ENCODE data around the gene PRKAR1A. TPM values are rescaled to one million over a fixed set of nuclear protein-coding genes. Genes with fewer than 3 reads are reported as not detected.
A peak's percentile ranks its signal among the peaks of the same experiment; 100 is the strongest.

PRKAR1A gene
- total RNA-seq, 4 donors from 2014 or later = 367 to 431 (median 417) TPM

- Histone ChIP-seq H3K4me3 (replicated peaks in 1 of 3) (no peak overlapping the region), H3K9me3 (no peaks in the 10 kb centered on the region), H3K27me3 (no peaks in the 10 kb centered on the region), H3K36me3 (peaks cover 28 to 34% of the 10 kb centered on the region in 2 donors), H3K4me1 (no peaks in the 10 kb centered on the region), H3K27ac (no peak overlapping the region)
- intact Hi-C loops (cut with DNase I) = no loop called here
- TF ChIP-seq POLR2A (IDR thresholded peaks at IDR 0.05) (no peak), CTCF (IDR thresholded peaks at IDR 0.05) (peak in 4 of 6 experiments; percentile 29 to 70 (median 52))
- 81 to 85% methylated on average over 6 of the region's 6 CpGs for WGBS, 2 donors
- no peak for DNase-seq
Observed at GRCh38 chr17:68533887-68534694, 21.9 kb downstream of the PRKAR1A start.

GRCh38 chr17:68534695-68535088 lies 22.5 kb downstream of the PRKAR1A start:
- TF ChIP-seq CTCF (IDR thresholded peaks at IDR 0.05) = no peak
- TF ChIP-seq POLR2A (IDR thresholded peaks at IDR 0.05) = no peak
- Histone ChIP-seq H3K4me1 (no peaks in the 10 kb centered on the region), H3K27ac (peak overlapping the region in 1 of 3 donors; percentile 12), H3K27me3 (no peaks in the 10 kb centered on the region), H3K36me3 (peaks cover 22 to 28% of the 10 kb centered on the region in 2 donors), H3K9me3 (no peaks in the 10 kb centered on the region), H3K4me3 (replicated peaks in 1 of 3) (no peak overlapping the region)
- DNase-seq = no peak
- WGBS, 2 donors = 91% methylated on average over 6 of the region's 6 CpGs
- intact Hi-C loops (cut with DNase I) = no loop called here

- WGBS, 2 donors = 75 to 78% methylated on average over 3 of the region's 3 CpGs
- peak overlapping the region in 1 of 3 donors; percentile 43 for H3K27ac ChIP-seq
- no peak for DNase-seq
Observed at GRCh38 chr17:68535922-68536321, 23.7 kb downstream of the PRKAR1A start.

GRCh38 chr17:68539548-68540467 lies 27.6 kb downstream of the PRKAR1A start:
- H3K4me1 ChIP-seq = peaks cover 9 to 19% of the 10 kb centered on the region in 2 donors
- intact Hi-C loops (cut with DNase I) = loop anchor here (5.0 to 10.0 kb wide), 2 partner anchors 55 to 212 kb away; no protein-coding TSS in a partner anchor
- 64 to 65% methylated on average over 20 of the region's 20 CpGs for WGBS, 2 donors
- H3K27ac ChIP-seq = peak overlapping the region in 1 of 3 donors; percentile 26
- H3K36me3 ChIP-seq = peaks cover 8 to 10% of the 10 kb centered on the region in 2 donors
- TF ChIP-seq POLR2A (IDR thresholded peaks at IDR 0.05) (no peak), CTCF (IDR thresholded peaks at IDR 0.05) (peak in 5 of 6 experiments; percentile 16 to 68 (median 58))
- H3K4me3 ChIP-seq (replicated peaks in 1 of 3) = no peak overlapping the region
- no peaks in the 10 kb centered on the region for H3K27me3 ChIP-seq
- H3K9me3 ChIP-seq = no peaks in the 10 kb centered on the region
- DNase-seq = peak; percentile 55 to 65

More at GRCh38 chr17:68535922-68536321, 23.7 kb downstream of the PRKAR1A start:
- Histone ChIP-seq H3K4me1 (no peaks in the 10 kb centered on the region), H3K9me3 (no peaks in the 10 kb centered on the region), H3K36me3 (peaks cover 10 to 16% of the 10 kb centered on the region in 2 donors), H3K27me3 (no peaks in the 10 kb centered on the region), H3K4me3 (replicated peaks in 1 of 3) (no peak overlapping the region)
- intact Hi-C loops (cut with DNase I) = no loop called here
- no peak for TF ChIP-seq POLR2A (IDR thresholded peaks at IDR 0.05)
- TF ChIP-seq CTCF (IDR thresholded peaks at IDR 0.05) = no peak
